Measurements from ENCODE around the gene TNNT2. TPM values are rescaled to one million over a fixed set of nuclear protein-coding genes. Genes with fewer than 3 reads are reported as not detected.

The TNNT2 gene
- total RNA-seq, 1 experiment from 2014 or later = 0.90 TPM

DNA sequence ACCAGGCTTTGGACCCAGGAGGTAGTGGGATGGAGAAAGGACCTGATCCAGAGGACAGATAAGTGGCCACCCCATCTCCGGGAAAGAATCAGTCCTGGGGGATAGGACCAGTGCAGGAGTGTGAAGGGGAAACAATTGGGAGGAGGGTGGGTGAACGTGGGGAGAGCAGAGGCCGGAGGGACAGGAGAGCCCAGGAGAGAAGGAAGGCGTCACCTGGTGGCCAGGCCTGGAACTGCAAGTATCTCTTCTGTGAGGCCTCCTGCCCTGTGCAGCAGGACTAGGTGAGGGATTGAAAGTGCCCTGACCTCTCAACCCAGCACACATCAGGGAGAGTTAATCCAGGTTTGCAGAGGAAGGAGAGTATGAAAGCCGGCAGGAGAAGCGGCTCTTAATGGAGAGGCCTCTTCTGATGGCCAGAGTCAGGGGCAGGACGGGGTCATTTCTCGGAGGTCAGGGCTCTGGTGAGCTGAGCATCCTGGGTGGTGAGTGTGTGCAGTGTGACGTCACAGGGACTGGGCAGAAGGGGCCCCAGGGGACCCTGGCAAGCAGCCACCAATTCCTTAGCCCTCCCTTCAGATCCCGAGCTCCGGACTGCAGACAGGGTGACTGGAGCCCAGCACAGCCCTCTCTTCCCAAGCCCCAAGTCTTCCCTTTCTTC, 30.8 kb upstream of the TNNT2 start:
- no peak overlapping the region for H3K27ac ChIP-seq (ENCODE audit: low read depth, low read length, poor library complexity, severe bottlenecking)
- H3K36me3 ChIP-seq (ENCODE audit: insufficient read depth, low read length, poor library complexity, severe bottlenecking) = no peaks in the 10 kb centered on the region
- POLR2A ChIA-PET (ENCODE audit: low non-redundant PET) = no interaction called here
- H3K27me3 ChIP-seq (replicated peaks; ENCODE audit: insufficient read depth, low read depth, low read length, poor library complexity) = no peaks in the 10 kb centered on the region
- H3K4me3 ChIP-seq (ENCODE audit: low read depth, low read length, poor library complexity, severe bottlenecking) = no peak overlapping the region
- DNase-seq (ENCODE audit: low spot score) = peak; percentile 84
- BruUV-seq (replicated peaks) = no TSS peak
- H3K9me3 ChIP-seq (ENCODE audit: low read depth, low read length, poor library complexity, severe bottlenecking) = no peaks in the 10 kb centered on the region
- TF ChIP-seq, protein P1, sequence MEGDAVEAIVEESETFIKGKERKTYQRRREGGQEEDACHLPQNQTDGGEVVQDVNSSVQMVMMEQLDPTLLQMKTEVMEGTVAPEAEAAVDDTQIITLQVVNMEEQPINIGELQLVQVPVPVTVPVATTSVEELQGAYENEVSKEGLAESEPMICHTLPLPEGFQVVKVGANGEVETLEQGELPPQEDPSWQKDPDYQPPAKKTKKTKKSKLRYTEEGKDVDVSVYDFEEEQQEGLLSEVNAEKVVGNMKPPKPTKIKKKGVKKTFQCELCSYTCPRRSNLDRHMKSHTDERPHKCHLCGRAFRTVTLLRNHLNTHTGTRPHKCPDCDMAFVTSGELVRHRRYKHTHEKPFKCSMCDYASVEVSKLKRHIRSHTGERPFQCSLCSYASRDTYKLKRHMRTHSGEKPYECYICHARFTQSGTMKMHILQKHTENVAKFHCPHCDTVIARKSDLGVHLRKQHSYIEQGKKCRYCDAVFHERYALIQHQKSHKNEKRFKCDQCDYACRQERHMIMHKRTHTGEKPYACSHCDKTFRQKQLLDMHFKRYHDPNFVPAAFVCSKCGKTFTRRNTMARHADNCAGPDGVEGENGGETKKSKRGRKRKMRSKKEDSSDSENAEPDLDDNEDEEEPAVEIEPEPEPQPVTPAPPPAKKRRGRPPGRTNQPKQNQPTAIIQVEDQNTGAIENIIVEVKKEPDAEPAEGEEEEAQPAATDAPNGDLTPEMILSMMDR (conservative IDR thresholded peaks at IDR 0.05; ENCODE audit: low read depth, low read length) = peak; percentile 95
- no peak for TF ChIP-seq EZH2 (IDR thresholded peaks at IDR 0.05; ENCODE audit: borderline replicate concordance, low read depth, low read length, poor library complexity, severe bottlenecking)
- H3K4me1 ChIP-seq (ENCODE audit: insufficient read depth, low read length, poor library complexity, severe bottlenecking) = no peaks in the 10 kb centered on the region
- intact Hi-C loops (cut with micrococcal nuclease; ENCODE audit: unreplicated experiment) = loop anchor here (1.0 to 5.0 kb wide), 2 partner anchors 154 to 436 kb away; no protein-coding TSS in a partner anchor
- CTCF ChIA-PET = interaction anchor here (0.6 kb wide), 1 partner anchor 96 kb away, joined by 5 read pairs; no protein-coding TSS in a partner anchor

DNA sequence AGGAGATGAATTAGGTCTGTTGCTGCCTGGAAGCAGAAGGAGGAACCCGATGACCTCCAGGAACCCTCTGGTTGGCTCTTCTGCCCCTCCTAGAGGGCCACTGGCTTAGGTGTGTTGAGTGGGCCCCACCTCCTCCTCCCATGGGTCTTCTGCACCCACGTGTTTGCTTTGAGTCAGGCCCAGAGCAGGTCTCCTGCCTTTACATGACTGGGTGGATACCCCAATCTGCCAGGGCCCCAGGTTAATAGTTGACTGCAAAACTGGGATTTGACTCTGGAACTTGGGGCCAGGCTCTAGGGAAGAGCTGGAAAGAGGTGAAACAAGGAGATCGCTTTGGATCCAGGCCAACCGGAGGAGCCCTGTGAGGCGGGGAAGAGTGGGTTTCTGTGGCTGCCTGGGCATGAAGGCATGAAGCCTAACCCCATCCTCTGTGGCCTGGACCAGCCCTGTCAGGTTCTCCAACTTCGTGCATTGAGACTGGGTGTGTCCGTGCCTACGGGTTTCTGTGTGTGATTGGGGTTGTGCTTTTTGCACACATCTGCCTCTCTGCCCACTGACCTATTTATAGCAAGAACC, 29.4 kb upstream of the TNNT2 start:
- BruUV-seq (replicated peaks) = no TSS peak
- H3K4me1 ChIP-seq (ENCODE audit: insufficient read depth, low read length, poor library complexity, severe bottlenecking) = no peaks in the 10 kb centered on the region
- no peak overlapping the region for H3K4me3 ChIP-seq (ENCODE audit: low read depth, low read length, poor library complexity, severe bottlenecking)
- H3K36me3 ChIP-seq (ENCODE audit: insufficient read depth, low read length, poor library complexity, severe bottlenecking) = no peaks in the 10 kb centered on the region
- H3K9me3 ChIP-seq (ENCODE audit: low read depth, low read length, poor library complexity, severe bottlenecking) = no peaks in the 10 kb centered on the region
- POLR2A ChIA-PET (ENCODE audit: low non-redundant PET) = no interaction called here
- H3K27ac ChIP-seq (ENCODE audit: low read depth, low read length, poor library complexity, severe bottlenecking) = no peak overlapping the region
- TF ChIP-seq, protein P1 (conservative IDR thresholded peaks at IDR 0.05; ENCODE audit: low read depth, low read length) = no peak
- no peak for TF ChIP-seq EZH2 (IDR thresholded peaks at IDR 0.05; ENCODE audit: borderline replicate concordance, low read depth, low read length, poor library complexity, severe bottlenecking)
- CTCF ChIA-PET = no interaction called here
- no peaks in the 10 kb centered on the region for H3K27me3 ChIP-seq (replicated peaks; ENCODE audit: insufficient read depth, low read depth, low read length, poor library complexity)
- intact Hi-C loops (cut with micrococcal nuclease; ENCODE audit: unreplicated experiment) = loop anchor here (5.0 kb wide), 1 partner anchor 435 kb away; no protein-coding TSS in a partner anchor
- no peak for DNase-seq (ENCODE audit: low spot score)

DNA sequence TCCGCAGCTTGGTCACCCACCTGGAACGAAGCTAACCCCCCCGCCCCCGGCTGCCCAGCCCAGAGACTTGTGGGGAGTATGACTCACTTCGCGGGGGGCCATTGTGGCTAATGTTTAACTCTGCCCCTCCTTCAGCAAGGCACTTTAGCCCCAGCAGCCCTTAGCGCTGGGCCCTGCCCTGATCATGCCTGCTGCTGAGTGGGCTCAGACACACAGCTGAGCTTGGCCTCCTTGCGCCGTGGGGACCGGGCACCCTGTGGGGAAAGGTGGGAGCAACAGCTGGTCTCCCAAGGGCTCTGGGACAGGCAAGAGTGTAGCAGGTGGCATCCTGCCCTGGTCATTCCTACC, 28.0 kb upstream of the TNNT2 start:
- CTCF ChIA-PET = no interaction called here
- POLR2A ChIA-PET (ENCODE audit: low non-redundant PET) = no interaction called here
- DNase-seq (ENCODE audit: low spot score) = no peak
- Histone ChIP-seq H3K4me1 (ENCODE audit: insufficient read depth, low read length, poor library complexity, severe bottlenecking) (no peaks in the 10 kb centered on the region), H3K9me3 (ENCODE audit: low read depth, low read length, poor library complexity, severe bottlenecking) (no peaks in the 10 kb centered on the region), H3K27ac (ENCODE audit: low read depth, low read length, poor library complexity, severe bottlenecking) (no peak overlapping the region), H3K36me3 (ENCODE audit: insufficient read depth, low read length, poor library complexity, severe bottlenecking) (no peaks in the 10 kb centered on the region), H3K4me3 (ENCODE audit: low read depth, low read length, poor library complexity, severe bottlenecking) (no peak overlapping the region), H3K27me3 (replicated peaks; ENCODE audit: insufficient read depth, low read depth, low read length, poor library complexity) (no peaks in the 10 kb centered on the region)
- BruUV-seq (replicated peaks) = no TSS peak
- intact Hi-C loops (cut with micrococcal nuclease; ENCODE audit: unreplicated experiment) = loop anchor here (5.0 kb wide), 1 partner anchor 433 kb away; no protein-coding TSS in a partner anchor
- TF ChIP-seq EZH2 (IDR thresholded peaks at IDR 0.05; ENCODE audit: borderline replicate concordance, low read depth, low read length, poor library complexity, severe bottlenecking) = no peak
- TF ChIP-seq, protein P1 (conservative IDR thresholded peaks at IDR 0.05; ENCODE audit: low read depth, low read length) = no peak

All from A673 (cell line).